WTC11 (cell line): ENCODE data around the gene DNAJC7. TPM values are rescaled to one million over a fixed set of nuclear protein-coding genes. Genes with fewer than 3 reads are reported as not detected.

Experiments
- ATAC-seq: fragments of 200-7000 bp; cut with Tn5 transposase; 2 replicates; pipeline ENCODE4 v1.10.0; 2021; ENCODE audit warnings: mild to moderate bottlenecking, moderate library complexity
- CTCF ChIA-PET: fragments of 300-600 bp; sonication (Branson Sonifier 250); formaldehyde crosslinking; loops from one replicate; lab custom pipeline; 2021; ENCODE audit warnings: antibody characterized with exemption; lab: Charles Lee
- POLR2A ChIA-PET: fragments of 350-600 bp; sonication (Branson Sonifier 250); formaldehyde crosslinking; loops from one replicate; lab custom pipeline; 2021; ENCODE audit warnings: antibody characterized with exemption; lab: Charles Lee
- DNase-seq: peaks from one replicate; pipeline ENCODE4 v3.0.0; 2021; ENCODE audit warnings: low spot score
- H3K27ac Mint-ChIP-seq: 2 replicates; pipeline ENCODE4 v1.8.0; 2021; ENCODE audit warnings: mixed read lengths
- H3K27me3 Mint-ChIP-seq: 2 replicates; pipeline ENCODE4 v1.8.0; 2021; ENCODE audit warnings: low read depth, mild to moderate bottlenecking, moderate library complexity, mixed read lengths
- H3K36me3 Mint-ChIP-seq: 2 replicates; pipeline ENCODE4 v1.8.0; 2021; ENCODE audit warnings: mixed read lengths
- H3K4me1 Mint-ChIP-seq: 2 replicates; pipeline ENCODE4 v1.8.0; 2022; ENCODE audit warnings: mixed read lengths
- H3K4me3 Mint-ChIP-seq: 2 replicates; pipeline ENCODE4 v1.8.0; 2021; ENCODE audit warnings: mild to moderate bottlenecking, moderate library complexity, mixed read lengths
- H3K9me3 Mint-ChIP-seq: 2 replicates; pipeline ENCODE4 v1.8.0; 2021; ENCODE audit warnings: mixed read lengths
- AR ChIP-seq: fragments of 250-450 bp; sonication (Bioruptor Pico); IDR thresholded peaks from 2 replicates; pipeline ENCODE4 v1.9.0; 2021; ENCODE audit warnings: mild to moderate bottlenecking
- ATF3 ChIP-seq: sonication (generic); formaldehyde crosslinking; conservative IDR thresholded peaks from 2 replicates; pipeline ENCODE4 v1.8.1; 2022; ENCODE audit warnings: mild to moderate bottlenecking, missing genetic modification reagents
- CBFB ChIP-seq: sonication (generic); formaldehyde crosslinking; IDR thresholded peaks from 2 replicates; pipeline ENCODE4 v1.8.1; 2022; ENCODE audit warnings: mild to moderate bottlenecking, low read depth, missing genetic modification reagents
- CDX4 ChIP-seq: fragments of 250-450 bp; sonication (Bioruptor Pico); IDR thresholded peaks from 2 replicates; pipeline ENCODE4 v1.9.0; 2021; ENCODE audit warnings: moderate library complexity, mild to moderate bottlenecking, inconsistent platforms, borderline replicate concordance
- E2F1 ChIP-seq: sonication (generic); formaldehyde crosslinking; IDR thresholded peaks from 2 replicates; pipeline ENCODE4 v1.8.0; 2022; ENCODE audit warnings: mild to moderate bottlenecking, missing genetic modification reagents
- ESRRA ChIP-seq: sonication (generic); formaldehyde crosslinking; IDR thresholded peaks from 2 replicates; pipeline ENCODE4 v1.8.1; 2022; ENCODE audit warnings: mild to moderate bottlenecking, missing genetic modification reagents, borderline replicate concordance
- ETV6 ChIP-seq: sonication (generic); formaldehyde crosslinking; IDR thresholded peaks from 2 replicates; pipeline ENCODE4 v1.8.1; 2022; ENCODE audit warnings: mild to moderate bottlenecking, missing genetic modification reagents
- FOXP4 ChIP-seq: sonication (generic); formaldehyde crosslinking; IDR thresholded peaks from 2 replicates; pipeline ENCODE4 v1.8.0; 2022; ENCODE audit warnings: mild to moderate bottlenecking, missing genetic modification reagents
- IRF2 ChIP-seq: sonication (generic); formaldehyde crosslinking; IDR thresholded peaks from 2 replicates; pipeline ENCODE4 v1.8.0; 2022; ENCODE audit warnings: low read depth, missing genetic modification reagents, borderline replicate concordance
- KAT7 ChIP-seq: sonication (generic); formaldehyde crosslinking; IDR thresholded peaks from 2 replicates; pipeline ENCODE4 v1.8.1; 2023; ENCODE audit warnings: missing genetic modification reagents, mild to moderate bottlenecking, borderline replicate concordance
- NFE2L1 ChIP-seq: sonication (generic); formaldehyde crosslinking; IDR thresholded peaks from 2 replicates; pipeline ENCODE4 v1.8.1; 2023; ENCODE audit warnings: missing genetic modification reagents
- PRDM15 ChIP-seq: sonication (generic); formaldehyde crosslinking; IDR thresholded peaks from 2 replicates; pipeline ENCODE4 v1.8.0; 2022; ENCODE audit warnings: missing genetic modification reagents
- ZNF138 ChIP-seq: sonication (generic); formaldehyde crosslinking; conservative IDR thresholded peaks from 2 replicates; pipeline ENCODE4 v1.8.1; 2022; ENCODE audit warnings: mild to moderate bottlenecking, moderate library complexity, missing genetic modification reagents
- ZNF219 ChIP-seq: sonication (generic); formaldehyde crosslinking; IDR thresholded peaks from 2 replicates; pipeline ENCODE4 v1.8.0; 2023; ENCODE audit warnings: missing genetic modification reagents, mild to moderate bottlenecking, borderline replicate concordance
- ZNF232 ChIP-seq: sonication (generic); formaldehyde crosslinking; IDR thresholded peaks from 2 replicates; pipeline ENCODE4 v1.8.0; 2022; ENCODE audit warnings: mild to moderate bottlenecking, missing genetic modification reagents
- ZNF263 ChIP-seq: sonication (generic); formaldehyde crosslinking; IDR thresholded peaks from 2 replicates; pipeline ENCODE4 v1.8.1; 2022; ENCODE audit warnings: low read depth, mild to moderate bottlenecking, moderate library complexity, missing genetic modification reagents
- ZNF416 ChIP-seq: fragments of 250-450 bp; sonication (Bioruptor Pico); IDR thresholded peaks from 2 replicates; pipeline ENCODE4 v1.9.0; 2021; ENCODE audit warnings: mild to moderate bottlenecking, inconsistent platforms
- total RNA-seq: library from RNA; stranded (reverse); gene quantifications from 3 replicates; pipeline ENCODE4 v1.2.3, GENCODE V29; 2021
- TF ChIP-seq, protein P1 (sequence below): sonication (generic); formaldehyde crosslinking; IDR thresholded peaks from 2 replicates; pipeline ENCODE4 v1.8.1; 2023; ENCODE audit warnings: mild to moderate bottlenecking, missing genetic modification reagents
- TF ChIP-seq, protein P2 (sequence below): fragments of 250-450 bp; sonication (Bioruptor Pico); conservative IDR thresholded peaks from 2 replicates; pipeline ENCODE4 v1.9.0; 2021; ENCODE audit warnings: mild to moderate bottlenecking
- TF ChIP-seq, protein P3 (sequence below): fragments of 250-450 bp; sonication (Bioruptor Pico); IDR thresholded peaks from 2 replicates; pipeline ENCODE4 v1.9.0; 2021; ENCODE audit warnings: mild to moderate bottlenecking

DNAJC7 gene
- total RNA-seq, 1 experiment from 2014 or later, result 140 TPM

DNA sequence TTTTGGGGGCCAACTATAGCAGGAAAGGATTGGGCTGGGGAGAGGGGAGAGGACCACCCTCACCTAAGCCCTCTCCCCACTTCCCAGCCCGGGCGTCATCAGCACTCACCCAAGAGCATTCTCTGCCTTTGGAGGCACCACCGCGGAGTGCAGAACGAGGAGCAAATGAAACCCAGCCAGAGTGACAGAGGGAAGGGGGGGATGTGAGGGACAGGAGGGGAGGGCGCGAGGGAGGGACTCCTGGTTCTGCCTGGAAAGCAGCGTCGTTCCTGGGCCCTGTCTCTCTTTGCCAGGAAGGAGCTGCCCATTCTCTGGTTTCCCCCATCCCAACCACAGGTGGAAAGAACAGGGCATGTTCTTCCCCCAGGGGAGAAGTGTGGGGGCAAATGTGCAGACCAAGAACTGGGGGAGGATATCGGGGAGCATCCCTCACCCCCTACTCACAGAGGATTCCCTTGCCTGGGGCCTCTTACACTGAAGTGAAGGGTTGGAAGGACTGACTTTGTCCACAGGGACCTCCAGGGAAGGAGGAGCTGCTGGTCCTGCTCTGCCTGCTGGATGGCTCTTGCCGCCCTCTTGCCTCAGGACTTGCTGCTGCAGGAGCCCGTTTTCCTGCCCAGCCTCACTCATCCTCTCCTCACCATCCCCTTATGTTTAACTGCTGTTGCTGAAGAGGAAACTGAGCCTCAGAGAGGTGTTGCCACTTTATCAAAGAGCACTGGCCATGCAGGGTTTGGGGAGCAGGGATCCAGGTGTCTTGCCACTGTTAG is 36.7 kb upstream of the DNAJC7 start:
- Mint-ChIP-seq H3K4me1 (peaks cover 46% of the 10 kb centered on the region), H3K4me3 (no peak overlapping the region), H3K27me3 (peaks cover 9% of the 10 kb centered on the region), H3K36me3 (no peaks in the 10 kb centered on the region), H3K9me3 (no peaks in the 10 kb centered on the region), H3K27ac (no peak overlapping the region)
- ATAC-seq (peak; percentile 6; the same call in 1 of the 2 replicates), DNase-seq (no peak)
- TF ChIP-seq ZNF138 (CRISPR knock-in tag) (no peak), AR (CRISPR knock-in tag) (no peak), FOXP4 (CRISPR knock-in tag) (no peak), ZNF263 (CRISPR knock-in tag) (no peak), CBFB (CRISPR knock-in tag) (no peak), ATF3 (CRISPR knock-in tag) (no peak), KAT7 (CRISPR knock-in tag) (no peak), PRDM15 (CRISPR knock-in tag) (no peak), ZNF219 (no peak), ZNF232 (CRISPR knock-in tag) (no peak), CDX4 (CRISPR knock-in tag) (no peak), ZNF416 (no peak), IRF2 (no peak), ETV6 (no peak), NFE2L1 (CRISPR knock-in tag) (no peak), E2F1 (CRISPR knock-in tag) (no peak), ESRRA (CRISPR knock-in tag) (no peak)
- TF ChIP-seq, protein P1, sequence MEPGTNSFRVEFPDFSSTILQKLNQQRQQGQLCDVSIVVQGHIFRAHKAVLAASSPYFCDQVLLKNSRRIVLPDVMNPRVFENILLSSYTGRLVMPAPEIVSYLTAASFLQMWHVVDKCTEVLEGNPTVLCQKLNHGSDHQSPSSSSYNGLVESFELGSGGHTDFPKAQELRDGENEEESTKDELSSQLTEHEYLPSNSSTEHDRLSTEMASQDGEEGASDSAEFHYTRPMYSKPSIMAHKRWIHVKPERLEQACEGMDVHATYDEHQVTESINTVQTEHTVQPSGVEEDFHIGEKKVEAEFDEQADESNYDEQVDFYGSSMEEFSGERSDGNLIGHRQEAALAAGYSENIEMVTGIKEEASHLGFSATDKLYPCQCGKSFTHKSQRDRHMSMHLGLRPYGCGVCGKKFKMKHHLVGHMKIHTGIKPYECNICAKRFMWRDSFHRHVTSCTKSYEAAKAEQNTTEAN (CRISPR knock-in tag), result no peak
- TF ChIP-seq, protein P2, sequence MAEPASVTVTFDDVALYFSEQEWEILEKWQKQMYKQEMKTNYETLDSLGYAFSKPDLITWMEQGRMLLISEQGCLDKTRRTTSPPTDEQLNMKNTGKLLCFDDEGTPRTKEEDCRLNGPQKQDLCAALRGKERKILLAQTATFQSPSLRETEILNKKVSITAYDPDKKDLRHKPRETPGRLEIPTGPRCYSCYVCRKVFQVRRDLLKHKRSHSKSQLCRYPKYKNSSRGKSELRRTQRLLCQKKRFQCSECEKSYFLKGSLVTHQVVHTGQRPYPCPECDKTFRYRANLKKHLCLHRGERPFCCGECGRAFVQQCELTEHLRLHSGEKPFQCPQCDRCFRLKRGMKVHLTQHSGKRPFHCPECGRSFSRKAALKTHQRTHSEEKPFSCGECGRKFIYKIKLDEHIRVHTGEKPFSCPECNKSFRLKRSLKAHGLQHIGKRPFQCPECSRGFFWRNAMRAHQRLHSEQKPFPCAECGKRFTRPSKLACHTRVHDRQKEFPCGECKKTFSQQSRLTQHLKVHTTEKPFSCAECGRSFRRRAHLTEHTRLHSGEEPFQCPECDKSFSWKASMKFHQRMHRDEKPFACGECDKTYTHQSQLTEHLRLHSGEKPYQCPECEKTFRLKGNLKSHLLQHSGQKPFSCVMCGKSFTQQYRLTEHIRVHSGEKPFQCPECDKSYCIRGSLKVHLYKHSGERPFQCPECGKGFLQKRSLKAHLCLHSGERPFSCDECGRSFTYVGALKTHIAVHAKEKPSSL, result no peak
- TF ChIP-seq, protein P3, sequence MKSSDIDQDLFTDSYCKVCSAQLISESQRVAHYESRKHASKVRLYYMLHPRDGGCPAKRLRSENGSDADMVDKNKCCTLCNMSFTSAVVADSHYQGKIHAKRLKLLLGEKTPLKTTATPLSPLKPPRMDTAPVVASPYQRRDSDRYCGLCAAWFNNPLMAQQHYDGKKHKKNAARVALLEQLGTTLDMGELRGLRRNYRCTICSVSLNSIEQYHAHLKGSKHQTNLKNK, result no peak
- ChIA-PET POLR2A (interaction anchor here (0.8 kb wide), 1 partner anchor 9 kb away, joined by 4 read pairs; no protein-coding TSS in a partner anchor), CTCF (interaction anchor here (0.7 to 4.9 kb wide), 11 partner anchors 10 to 123 kb away, joined by 3 to 26 read pairs (median 8); partner anchors contain the start of genes NKIRAS2 and ODAD4)
